ENCODE data around the gene CDC23.

GRCh38 chr5:138177941-138178515 is 35.1 kb downstream of the CDC23 start:
- no peak for TF ChIP-seq CTCF (IDR thresholded peaks at IDR 0.05)
- no peak for TF ChIP-seq EZH2 (IDR thresholded peaks at IDR 0.05; ENCODE audit: borderline replicate concordance, insufficient read depth, low read depth, low read length, poor library complexity, severe bottlenecking)
